Brain microvascular endothelial cell (primary cell): ENCODE measurements around the gene CD53.

Source experiments
- DNase-seq: peaks from one replicate; pipeline ENCODE4 v3.0.0-alpha.2; 2020
- H3K27ac ChIP-seq: fragments of 250-450 bp; sonication (Bioruptor Pico); 2 replicates; pipeline ENCODE4 v1.5.1; 2020; ENCODE audit warnings: mild to moderate bottlenecking, moderate library complexity
- H3K27me3 ChIP-seq: fragments of 250-450 bp; sonication (Bioruptor Pico); replicated peaks from 2 replicates; pipeline ENCODE4 v1.5.1; 2020; ENCODE audit warnings: mild to moderate bottlenecking
- H3K36me3 ChIP-seq: fragments of 250-450 bp; sonication (Bioruptor Pico); replicated peaks from 2 replicates; pipeline ENCODE4 v1.5.1; 2020; ENCODE audit warnings: mild to moderate bottlenecking
- H3K4me3 ChIP-seq: 2 replicates; pipeline ENCODE4 v1.5.1; 2011; ENCODE audit warnings: low read depth, mild to moderate bottlenecking, control low read depth, low read length, moderate library complexity
- in situ Hi-C: cut with HindIII; loops from 2 replicates; pipeline ENCODE4 v1.10.0; 2017; ENCODE audit warnings: low sequenced_read_pairs, low pct_ligation_motif_present
- TF ChIP-seq, protein P1 (sequence below): IDR thresholded peaks from 2 replicates; pipeline ENCODE4 v1.5.1; 2011; ENCODE audit warnings: low read depth, mild to moderate bottlenecking, moderate library complexity, low read length, control low read depth, inconsistent platforms; ENCODE audit errors: missing control alignments

CD53 gene

DNA sequence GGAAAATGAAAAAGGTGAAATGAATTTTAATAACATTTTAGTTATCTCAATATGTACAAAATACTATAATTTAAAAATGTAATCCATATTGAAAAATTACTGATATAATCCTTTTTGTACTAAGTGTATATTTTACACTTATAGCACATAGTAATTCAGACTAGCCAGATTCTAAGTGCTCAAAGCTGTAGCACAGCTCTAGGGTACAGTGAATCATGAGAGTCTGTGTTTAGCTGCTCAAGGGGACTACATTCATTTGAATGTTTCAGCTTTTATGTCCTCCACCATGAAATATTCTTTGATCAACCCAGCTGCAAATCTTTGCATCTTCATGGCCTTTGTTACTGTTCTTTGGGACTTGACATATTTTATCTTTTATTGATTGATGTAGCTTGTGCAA is 15.7 kb downstream of the CD53 start:
- TF ChIP-seq, protein P1, sequence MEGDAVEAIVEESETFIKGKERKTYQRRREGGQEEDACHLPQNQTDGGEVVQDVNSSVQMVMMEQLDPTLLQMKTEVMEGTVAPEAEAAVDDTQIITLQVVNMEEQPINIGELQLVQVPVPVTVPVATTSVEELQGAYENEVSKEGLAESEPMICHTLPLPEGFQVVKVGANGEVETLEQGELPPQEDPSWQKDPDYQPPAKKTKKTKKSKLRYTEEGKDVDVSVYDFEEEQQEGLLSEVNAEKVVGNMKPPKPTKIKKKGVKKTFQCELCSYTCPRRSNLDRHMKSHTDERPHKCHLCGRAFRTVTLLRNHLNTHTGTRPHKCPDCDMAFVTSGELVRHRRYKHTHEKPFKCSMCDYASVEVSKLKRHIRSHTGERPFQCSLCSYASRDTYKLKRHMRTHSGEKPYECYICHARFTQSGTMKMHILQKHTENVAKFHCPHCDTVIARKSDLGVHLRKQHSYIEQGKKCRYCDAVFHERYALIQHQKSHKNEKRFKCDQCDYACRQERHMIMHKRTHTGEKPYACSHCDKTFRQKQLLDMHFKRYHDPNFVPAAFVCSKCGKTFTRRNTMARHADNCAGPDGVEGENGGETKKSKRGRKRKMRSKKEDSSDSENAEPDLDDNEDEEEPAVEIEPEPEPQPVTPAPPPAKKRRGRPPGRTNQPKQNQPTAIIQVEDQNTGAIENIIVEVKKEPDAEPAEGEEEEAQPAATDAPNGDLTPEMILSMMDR, result no peak

DNA sequence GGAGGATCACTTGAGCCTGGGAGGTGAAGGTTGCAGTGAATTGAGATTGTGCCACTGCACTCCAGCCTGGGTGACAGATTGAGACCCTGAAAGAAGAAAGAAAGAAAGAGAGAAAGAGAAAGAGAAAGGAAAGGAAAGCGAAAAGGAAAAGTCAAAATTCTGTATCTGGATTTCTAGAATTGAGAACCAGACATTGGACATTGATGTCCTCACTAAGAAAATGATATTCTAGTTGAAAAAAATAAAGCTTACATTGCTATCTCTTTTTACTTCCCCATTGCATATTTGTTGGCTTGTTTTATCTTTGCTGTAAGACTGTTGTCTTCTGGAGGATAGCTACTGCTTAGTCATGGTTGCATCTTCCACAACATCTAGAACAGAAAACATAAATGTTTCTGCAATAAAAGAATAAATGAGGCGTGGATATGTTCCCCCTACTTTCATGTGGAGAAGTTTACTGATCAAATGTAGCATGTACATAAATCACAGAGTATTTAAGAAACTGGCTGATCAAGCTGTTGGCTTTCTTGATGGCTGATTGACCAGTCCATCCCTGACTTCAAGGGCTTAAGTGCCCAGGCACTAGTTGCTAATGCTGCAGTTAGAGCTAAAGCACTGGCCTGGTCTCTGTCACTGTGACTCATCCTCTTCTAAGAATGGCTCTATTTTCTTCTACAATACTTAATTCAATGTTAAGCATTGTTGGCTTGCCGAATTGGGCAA is 17.7 kb downstream of the CD53 start:
- H3K36me3 ChIP-seq, result no peaks in the 10 kb centered on the region
- in situ Hi-C loops, result no loop called here
- H3K27me3 ChIP-seq, result no peaks in the 10 kb centered on the region
- H3K4me3 ChIP-seq, result no peak overlapping the region
- no peak for DNase-seq
- TF ChIP-seq, protein P1, result no peak
- no peak overlapping the region for H3K27ac ChIP-seq

More for the DNA sequence above, 15.7 kb downstream of the CD53 start:
- Histone ChIP-seq H3K36me3 (no peaks in the 10 kb centered on the region), H3K27ac (no peak overlapping the region), H3K27me3 (no peaks in the 10 kb centered on the region), H3K4me3 (no peak overlapping the region)
- in situ Hi-C loops, result no loop called here
- DNase-seq, result no peak

DNA sequence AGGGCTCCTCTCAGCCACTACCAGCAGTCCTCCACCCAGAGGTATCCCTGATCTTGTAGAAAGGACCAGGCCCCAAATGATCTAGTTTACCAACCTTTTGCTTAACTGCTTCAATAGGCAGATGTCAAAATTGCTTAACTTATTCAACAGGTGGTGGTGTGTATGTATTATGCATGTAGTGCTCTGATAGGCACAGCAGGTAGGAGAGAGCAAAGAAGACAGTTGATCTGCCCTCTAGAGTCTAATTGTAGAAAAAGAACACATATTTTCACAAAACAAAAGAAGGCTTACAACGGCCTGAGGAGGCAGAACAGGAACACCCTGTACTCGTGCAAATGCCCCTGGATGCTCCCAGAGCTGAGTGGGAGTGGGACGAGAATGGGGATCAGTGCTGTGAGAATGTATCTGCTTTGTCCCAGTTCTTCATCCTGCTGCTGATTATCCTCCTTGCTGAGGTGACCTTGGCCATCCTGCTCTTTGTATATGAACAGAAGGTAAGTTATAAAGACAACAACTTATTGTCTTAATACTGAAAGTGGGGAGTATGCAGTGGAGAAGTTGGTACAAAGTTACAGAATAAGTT is 21.1 kb downstream of the CD53 start:
- DNase-seq, result no peak
- TF ChIP-seq, protein P1, result no peak
- no peak overlapping the region for H3K4me3 ChIP-seq
- no peaks in the 10 kb centered on the region for H3K27me3 ChIP-seq
- in situ Hi-C loops, result no loop called here
- H3K27ac ChIP-seq, result no peak overlapping the region
- no peaks in the 10 kb centered on the region for H3K36me3 ChIP-seq

DNA sequence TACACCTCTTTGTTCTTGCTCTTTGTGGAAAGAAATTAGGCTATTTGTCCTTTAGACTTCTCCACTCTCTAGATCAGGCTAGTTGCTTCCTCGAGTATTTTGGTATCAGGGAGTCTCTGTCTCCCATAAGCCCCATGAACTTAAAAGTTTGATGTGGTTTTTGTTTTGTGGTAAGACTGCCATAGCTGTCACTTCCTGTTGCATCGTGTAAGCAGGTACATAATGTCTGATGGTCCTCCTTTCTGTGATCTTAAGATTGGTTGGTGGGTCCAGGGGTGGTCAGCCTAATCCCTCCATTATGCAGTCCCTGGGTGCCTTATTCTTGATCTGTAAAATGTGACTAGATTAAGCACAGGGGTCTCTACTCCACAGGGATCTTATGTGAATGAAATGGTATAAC is 23.1 kb downstream of the CD53 start:
- TF ChIP-seq, protein P1, result no peak
- no peaks in the 10 kb centered on the region for H3K27me3 ChIP-seq
- H3K27ac ChIP-seq, result no peak overlapping the region
- DNase-seq, result no peak
- no peak overlapping the region for H3K4me3 ChIP-seq
- in situ Hi-C loops, result no loop called here
- H3K36me3 ChIP-seq, result no peaks in the 10 kb centered on the region

DNA sequence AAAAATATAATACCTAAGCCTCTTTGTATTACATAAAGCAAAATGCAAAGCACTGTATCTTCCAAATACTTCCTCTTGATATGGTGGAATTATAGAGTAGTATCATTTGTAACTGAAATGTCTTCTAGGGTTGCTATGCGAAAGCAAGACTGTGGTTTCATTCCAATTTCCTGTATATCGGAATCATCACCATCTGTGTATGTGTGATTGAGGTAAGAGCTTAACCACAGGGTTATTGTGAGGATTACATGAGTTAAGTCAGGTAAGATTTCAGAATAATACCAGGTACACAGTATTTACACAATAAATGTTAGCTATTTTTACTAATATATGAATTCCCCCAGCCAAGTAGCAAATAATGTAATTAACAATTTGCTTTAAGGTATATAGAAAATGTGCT is 24.7 kb downstream of the CD53 start:
- Histone ChIP-seq H3K27me3 (no peaks in the 10 kb centered on the region), H3K36me3 (no peaks in the 10 kb centered on the region), H3K4me3 (no peak overlapping the region), H3K27ac (no peak overlapping the region)
- in situ Hi-C loops, result no loop called here
- TF ChIP-seq, protein P1, result no peak
- no peak for DNase-seq
